Ishikawa (cell line): ENCODE data around the gene RABGEF1.

ENCODE experiments used
- CEBPB ChIP-seq: IDR thresholded peaks from 2 replicates; pipeline ENCODE4 v1.6.1; 2012
- CREB1 ChIP-seq: IDR thresholded peaks from 2 replicates; pipeline ENCODE4 v1.6.1; 2012; ENCODE audit warnings: low read depth
- EGR1 ChIP-seq: IDR thresholded peaks from 2 replicates; pipeline ENCODE4 v1.6.1; 2012
- EP300 ChIP-seq: IDR thresholded peaks from 2 replicates; pipeline ENCODE4 v1.6.1; 2012; ENCODE audit warnings: borderline replicate concordance
- FOXM1 ChIP-seq: IDR thresholded peaks from 2 replicates; pipeline ENCODE4 v1.6.1; 2012; ENCODE audit warnings: low read depth, borderline replicate concordance
- NFIC ChIP-seq: IDR thresholded peaks from 2 replicates; pipeline ENCODE4 v1.6.1; 2012
- RAD21 ChIP-seq: IDR thresholded peaks from 2 replicates; pipeline ENCODE4 v1.6.1; 2012; ENCODE audit warnings: low read depth
- REST ChIP-seq: IDR thresholded peaks from 2 replicates; pipeline ENCODE4 v1.6.1; 2012; ENCODE audit warnings: low read depth, mild to moderate bottlenecking
- TAF1 ChIP-seq: IDR thresholded peaks from 2 replicates; pipeline ENCODE4 v1.6.1; 2012; ENCODE audit warnings: low read depth, mild to moderate bottlenecking
- TCF12 ChIP-seq: IDR thresholded peaks from 2 replicates; pipeline ENCODE4 v1.6.1; 2012; ENCODE audit warnings: low read depth
- TEAD4 ChIP-seq: IDR thresholded peaks from 2 replicates; pipeline ENCODE4 v1.6.1; 2012
- YY1 ChIP-seq: IDR thresholded peaks from 2 replicates; pipeline ENCODE4 v1.6.1; 2012; ENCODE audit warnings: low read depth
- ZBTB7A ChIP-seq: IDR thresholded peaks from 2 replicates; pipeline ENCODE4 v1.6.1; 2012; ENCODE audit warnings: low read depth
- TF ChIP-seq, protein P1 (sequence below): IDR thresholded peaks from 2 replicates; pipeline ENCODE4 v1.6.1; 2012
- TF ChIP-seq, protein P2 (sequence below): IDR thresholded peaks from 2 replicates; pipeline ENCODE4 v1.6.1; 2012

RABGEF1 gene

DNA sequence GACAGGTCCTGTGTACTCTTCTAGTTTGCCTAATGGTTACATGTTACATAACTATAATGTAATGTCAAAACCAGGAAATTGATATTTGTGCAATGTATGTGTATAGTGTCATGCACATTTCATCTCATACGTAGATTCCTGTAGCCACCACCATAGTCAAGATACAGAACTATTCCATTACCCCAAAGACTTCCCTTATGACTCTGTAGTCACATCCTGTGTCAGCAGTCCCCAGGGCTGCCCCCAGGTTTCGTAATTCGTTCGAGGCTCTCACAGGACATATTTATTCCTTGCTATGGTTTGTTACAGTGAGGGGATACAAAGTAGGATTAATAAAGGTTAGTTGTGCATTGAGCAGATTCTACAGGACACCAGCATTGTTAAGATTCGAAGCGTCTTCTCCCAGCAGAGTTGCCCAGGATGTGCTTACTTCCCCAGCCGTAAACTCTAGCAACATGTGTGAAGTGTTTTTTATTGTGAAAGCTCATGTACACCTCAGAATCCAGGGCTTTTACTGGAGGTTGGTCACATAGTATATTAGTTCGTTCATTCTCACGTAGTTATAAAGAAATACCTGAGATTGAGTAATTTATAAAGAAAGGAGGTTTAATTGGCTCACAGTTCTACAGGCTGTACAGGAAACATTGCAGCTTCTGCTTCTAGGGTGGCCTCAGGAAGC is 18.6 kb downstream of the RABGEF1 start:
- TF ChIP-seq, protein P1, sequence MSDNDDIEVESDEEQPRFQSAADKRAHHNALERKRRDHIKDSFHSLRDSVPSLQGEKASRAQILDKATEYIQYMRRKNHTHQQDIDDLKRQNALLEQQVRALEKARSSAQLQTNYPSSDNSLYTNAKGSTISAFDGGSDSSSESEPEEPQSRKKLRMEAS = no peak
- TF ChIP-seq REST (no peak), TEAD4 (no peak), TCF12 (no peak), TAF1 (no peak), YY1 (no peak), ZBTB7A (no peak), CREB1 (no peak)
- TF ChIP-seq, protein P2, sequence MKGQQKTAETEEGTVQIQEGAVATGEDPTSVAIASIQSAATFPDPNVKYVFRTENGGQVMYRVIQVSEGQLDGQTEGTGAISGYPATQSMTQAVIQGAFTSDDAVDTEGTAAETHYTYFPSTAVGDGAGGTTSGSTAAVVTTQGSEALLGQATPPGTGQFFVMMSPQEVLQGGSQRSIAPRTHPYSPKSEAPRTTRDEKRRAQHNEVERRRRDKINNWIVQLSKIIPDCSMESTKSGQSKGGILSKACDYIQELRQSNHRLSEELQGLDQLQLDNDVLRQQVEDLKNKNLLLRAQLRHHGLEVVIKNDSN = no peak

GRCh38 chr7:66766041-66766440 is 25.5 kb downstream of the RABGEF1 start:
- TF ChIP-seq, protein P2 = no peak
- no peak for TF ChIP-seq REST
- TF ChIP-seq TCF12 = no peak
- no peak for TF ChIP-seq FOXM1
- TF ChIP-seq TAF1 = no peak

- TF ChIP-seq, protein P1 = no peak
- TF ChIP-seq EGR1 = no peak
- TF ChIP-seq, protein P2 = no peak
- no peak for TF ChIP-seq TCF12
- TF ChIP-seq CREB1 = no peak
Measured at GRCh38 chr7:66768865-66769832, 28.6 kb downstream of the RABGEF1 start.

GRCh38 chr7:66769833-66770512 is 29.4 kb downstream of the RABGEF1 start:
- TF ChIP-seq TAF1 = no peak
- no peak for TF ChIP-seq EP300
- no peak for TF ChIP-seq FOXM1
- no peak for TF ChIP-seq EGR1
- TF ChIP-seq CREB1 = no peak
- TF ChIP-seq TCF12 = no peak

DNA sequence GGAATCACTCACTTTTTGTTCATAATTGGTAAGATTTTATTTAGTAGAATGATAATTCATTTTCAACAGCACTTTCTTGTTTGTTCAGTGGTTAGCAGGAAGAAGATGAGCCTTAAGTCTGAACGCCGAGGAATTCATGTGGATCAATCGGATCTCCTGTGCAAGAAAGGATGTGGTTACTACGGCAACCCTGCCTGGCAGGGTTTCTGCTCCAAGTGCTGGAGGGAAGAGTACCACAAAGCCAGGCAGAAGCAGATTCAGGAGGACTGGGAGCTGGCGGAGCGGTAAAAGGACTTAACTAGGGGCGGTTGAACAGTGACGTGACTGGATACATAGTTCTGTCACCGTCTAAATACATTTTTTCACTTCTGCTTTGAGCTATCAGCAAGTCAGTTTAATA is 31.3 kb downstream of the RABGEF1 start:
- no peak for TF ChIP-seq TAF1
- TF ChIP-seq, protein P2 = no peak
- TF ChIP-seq NFIC = no peak
- TF ChIP-seq RAD21 = no peak
- no peak for TF ChIP-seq CEBPB
- no peak for TF ChIP-seq ZBTB7A
- TF ChIP-seq TEAD4 = no peak
- no peak for TF ChIP-seq CREB1
- no peak for TF ChIP-seq EGR1
- TF ChIP-seq, protein P1 = no peak
- TF ChIP-seq TCF12 = no peak
- no peak for TF ChIP-seq FOXM1
- TF ChIP-seq YY1 = no peak
- TF ChIP-seq REST = no peak
- TF ChIP-seq EP300 = no peak
